AML-193 (cell line): ENCODE data around the gene GPR22.

Experiments used
- DNase-seq, 2 experiments: peaks; one replicate each; lab custom pipeline; 2025; lab: John Stamatoyannopoulos, UW

GPR22 gene

GRCh38 chr7:107479303-107479702, 9.4 kb downstream of the GPR22 start:
- no peak for DNase-seq

DNA sequence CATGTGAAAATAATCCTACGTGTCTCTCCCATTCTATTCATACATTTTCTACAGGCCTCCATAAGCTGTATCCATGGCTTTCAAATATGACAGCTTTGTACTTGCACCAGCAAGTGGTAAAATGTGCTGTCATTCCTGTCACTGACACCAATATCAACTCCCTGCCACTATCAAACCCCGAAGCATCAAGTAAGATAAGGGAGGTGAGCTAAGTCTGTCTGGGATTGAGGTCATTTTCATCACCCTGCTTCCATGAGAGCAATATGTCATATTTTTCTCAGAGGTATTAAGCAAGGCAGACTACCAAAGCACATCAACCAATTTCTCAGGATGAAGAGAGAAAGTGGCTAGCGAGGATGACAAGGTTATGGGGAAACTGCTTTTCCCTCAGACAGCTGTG, 11.1 kb downstream of the GPR22 start:
- no peak for DNase-seq

DNA sequence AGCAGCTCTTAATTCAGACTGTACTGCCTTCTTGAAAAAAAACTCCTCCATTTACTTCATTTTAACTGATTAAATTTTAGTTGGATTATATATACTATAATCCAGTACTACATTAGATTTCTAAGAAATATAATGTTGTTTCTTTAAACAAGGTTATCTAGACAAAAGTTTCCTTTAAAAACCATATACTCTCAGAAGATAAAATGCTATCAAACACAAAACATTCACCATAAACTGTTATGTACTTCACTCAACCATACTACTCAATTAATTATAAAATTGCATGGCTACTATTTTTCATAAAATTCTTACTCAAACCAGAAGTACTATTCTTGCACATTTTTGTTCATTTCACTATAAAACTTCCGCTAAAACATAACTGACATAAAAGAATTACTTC, 12.7 kb downstream of the GPR22 start:
- DNase-seq: no peak

- DNase-seq: no peak
These were observed 16.2 kb downstream of the GPR22 start for GRCh38 chr7:107486041-107486440.

GRCh38 chr7:107492875-107493274, 23.0 kb downstream of the GPR22 start:
- no peak for DNase-seq

GRCh38 chr7:107494315-107494751, 24.5 kb downstream of the GPR22 start:
- no peak for DNase-seq

GRCh38 chr7:107494884-107495283, 25.0 kb downstream of the GPR22 start:
- no peak for DNase-seq

DNA sequence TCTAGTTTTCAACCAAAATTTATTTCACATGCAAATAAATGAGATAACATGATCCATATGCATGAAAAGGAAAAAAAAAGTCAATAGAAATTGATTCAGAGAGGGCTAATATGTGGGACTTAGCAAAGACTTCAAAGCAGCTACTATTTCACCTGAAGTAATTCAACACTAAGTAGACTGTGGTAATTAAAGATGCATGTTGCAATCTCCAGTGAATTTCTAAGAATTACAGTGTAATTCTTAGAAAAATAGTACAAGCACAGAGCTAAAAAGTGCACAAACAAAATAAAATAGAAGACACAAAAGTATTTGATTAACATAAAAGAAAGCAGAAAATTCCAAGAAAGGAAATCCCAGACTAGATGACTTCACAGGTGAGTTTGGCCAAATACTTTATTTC, 25.7 kb downstream of the GPR22 start:
- DNase-seq: no peak

DNA sequence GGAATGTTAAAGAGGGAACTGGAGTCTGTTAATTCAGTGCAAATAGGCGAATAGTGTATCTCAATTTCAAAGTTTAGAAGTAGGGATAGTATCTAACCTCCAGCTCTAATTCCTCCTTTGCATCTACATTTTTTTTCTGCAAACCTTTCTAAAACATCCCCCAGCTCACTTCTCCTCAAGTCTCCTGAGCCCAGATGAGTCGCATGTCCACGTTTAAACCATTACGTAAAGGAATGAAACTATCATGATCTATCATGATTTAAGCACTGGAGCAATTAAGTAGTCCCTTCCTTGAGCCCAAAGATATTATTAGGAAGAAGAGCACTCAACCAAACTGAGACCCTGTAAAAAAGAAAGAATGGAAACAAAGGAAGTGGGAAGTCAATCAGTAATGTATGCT, 29.9 kb downstream of the GPR22 start:
- DNase-seq: no peak

DNA sequence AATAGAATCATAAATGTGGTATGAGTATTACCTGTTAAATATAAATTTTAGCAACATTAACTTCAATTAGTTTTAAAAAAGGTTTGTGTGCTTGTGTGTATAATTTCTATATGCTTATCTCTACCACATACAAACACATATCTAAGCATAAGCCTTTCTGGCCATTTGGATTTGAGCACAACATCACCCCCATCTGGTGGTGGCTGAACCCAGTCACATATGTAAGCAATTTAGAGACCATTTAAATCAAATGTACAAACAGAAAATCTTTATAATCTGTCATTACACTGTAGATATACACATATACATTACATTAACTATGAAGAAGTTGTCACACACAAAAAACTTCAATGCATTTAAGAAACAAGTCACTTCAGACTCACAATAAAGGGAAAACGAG, 31.7 kb downstream of the GPR22 start:
- peak; percentile 34 to 39 for DNase-seq

- DNase-seq: no peak
These were observed 32.3 kb downstream of the GPR22 start for GRCh38 chr7:107502154-107502553.

DNA sequence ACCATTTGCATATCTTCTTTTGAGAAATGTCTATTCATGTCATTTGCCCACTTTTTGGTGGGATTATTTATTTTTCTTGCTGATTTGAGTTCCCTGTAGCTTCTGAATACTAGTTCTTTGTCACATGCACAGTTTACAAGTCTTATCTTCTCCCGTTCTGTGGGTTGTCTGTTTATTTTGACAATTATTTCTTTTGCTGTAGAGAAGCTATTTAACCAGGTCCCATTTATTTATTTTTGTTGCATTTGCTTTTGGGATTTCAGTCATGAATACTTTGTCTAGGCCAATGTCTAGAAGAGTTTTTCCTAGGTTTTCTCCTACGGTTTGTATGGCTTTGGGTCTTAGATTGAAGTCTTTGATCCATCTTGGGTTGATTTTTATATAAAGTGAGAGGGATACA, 32.9 kb downstream of the GPR22 start:
- no peak for DNase-seq

DNA sequence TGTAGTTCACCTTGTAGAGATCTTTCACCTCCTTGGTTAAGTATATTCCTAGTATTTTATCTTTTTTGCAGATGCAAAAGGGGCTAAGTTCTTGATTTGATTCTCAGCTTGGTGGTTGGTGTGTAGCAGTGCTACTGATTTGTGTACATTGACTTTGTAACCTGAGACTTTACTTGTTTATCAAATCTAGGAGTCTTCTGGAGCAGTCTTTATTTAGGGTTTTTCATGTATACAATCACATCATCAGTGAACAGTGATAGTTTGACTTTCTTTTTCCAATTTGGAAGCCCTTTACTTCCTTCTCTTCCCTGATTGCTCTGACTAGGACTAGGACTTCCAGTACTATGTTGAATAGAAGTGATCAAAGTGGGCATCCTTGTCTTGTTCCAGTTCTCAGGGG, 33.8 kb downstream of the GPR22 start:
- no peak for DNase-seq

DNA sequence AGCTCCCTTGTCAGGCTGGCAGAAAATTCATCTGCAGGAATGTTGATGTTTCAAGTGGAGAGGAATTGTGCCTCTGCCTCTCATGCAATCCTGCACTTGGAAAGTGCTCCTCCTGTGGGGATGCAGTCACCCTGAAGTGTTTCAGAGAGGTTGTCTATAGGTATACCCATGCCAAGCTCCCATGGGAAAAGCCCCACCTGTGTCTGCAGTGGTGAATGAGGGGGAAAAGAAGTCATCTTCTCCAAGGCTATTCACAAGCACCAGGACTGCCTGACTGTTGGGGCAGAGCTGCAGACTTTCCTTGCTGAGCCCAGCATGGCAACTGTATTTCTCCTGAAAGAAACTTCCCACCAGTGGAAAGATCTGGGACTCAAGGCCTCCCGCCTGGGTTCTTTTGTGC, 35.5 kb downstream of the GPR22 start:
- DNase-seq: no peak

GRCh38 chr7:107505997-107506673, 36.3 kb downstream of the GPR22 start:
- no peak for DNase-seq

DNA sequence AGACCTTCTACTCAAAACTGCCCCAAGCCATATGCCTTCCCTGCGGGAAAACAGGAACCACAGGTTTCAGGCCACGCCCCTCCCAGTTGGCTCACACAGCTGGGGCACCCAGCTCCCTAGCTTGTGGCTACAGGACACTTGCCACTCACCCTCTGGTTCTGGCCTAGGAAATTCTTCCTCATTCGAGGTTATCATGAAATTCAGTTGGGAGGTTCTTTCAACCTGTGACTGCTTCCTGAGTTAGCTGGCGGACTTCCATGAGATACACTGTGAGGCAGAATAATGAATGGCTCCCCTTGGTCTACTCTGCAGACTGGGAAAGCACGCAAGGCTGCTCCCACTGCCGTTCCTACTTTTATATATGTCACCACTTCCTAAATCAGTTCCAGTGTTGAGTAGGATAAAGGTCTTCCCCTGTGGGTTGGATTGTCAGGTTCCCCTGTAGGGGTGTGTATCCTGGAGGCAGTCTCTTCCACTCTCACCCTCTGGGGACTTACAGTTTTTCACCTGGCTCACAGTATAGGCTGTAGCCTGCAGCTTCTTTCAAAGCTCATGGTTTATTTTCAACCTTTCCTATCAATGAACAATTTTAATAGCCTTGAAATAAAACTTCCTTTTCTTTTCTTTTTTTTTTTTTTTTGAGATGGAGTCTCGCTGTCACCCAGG, 37.0 kb downstream of the GPR22 start:
- peak in 1 of 2 experiments; percentile 41 for DNase-seq
